ENCODE measurements around the gene HACL1. TPM values are rescaled to one million over a fixed set of nuclear protein-coding genes. Genes with fewer than 3 reads are reported as not detected.

The HACL1 gene
- total RNA-seq = 45.2 TPM

GRCh38 chr3:15601399-15602145, at the start of gene HACL1, which contains the start of gene BTD:
Gene HACL1 (minus strand): TSS chr3:15601569. CDS start chr3:15601463, 106 bp downstream.
Gene BTD (plus strand): TSS chr3:15601745. CDS start chr3:15635440, 33,695 bp downstream.
- DNase-seq (ENCODE audit: low spot score) (peak; percentile 98), ATAC-seq (peak; percentile 85)

- ATAC-seq (no peak), DNase-seq (ENCODE audit: low spot score) (no peak)
Observed at GRCh38 chr3:15649858-15650257, 48.5 kb upstream of the HACL1 start.

- DNase-seq (ENCODE audit: low spot score) = no peak
- peak; percentile 48 for ATAC-seq
Observed at GRCh38 chr3:15649341-15649740, 48.0 kb upstream of the HACL1 start.

GRCh38 chr3:15647611-15648167, 46.3 kb upstream of the HACL1 start:
- DNase-seq (ENCODE audit: low spot score) = no peak
- ATAC-seq = no peak

- ATAC-seq (no peak), DNase-seq (ENCODE audit: low spot score) (no peak)
Observed at GRCh38 chr3:15646851-15647511, 45.6 kb upstream of the HACL1 start.

- ATAC-seq (no peak), DNase-seq (ENCODE audit: low spot score) (no peak)
Observed at GRCh38 chr3:15645740-15646501, 44.6 kb upstream of the HACL1 start.

GRCh38 chr3:15645246-15645645, 43.9 kb upstream of the HACL1 start:
- ATAC-seq (no peak), DNase-seq (ENCODE audit: low spot score) (no peak)

- DNase-seq (ENCODE audit: low spot score) = no peak
- no peak for ATAC-seq
Observed at GRCh38 chr3:15638891-15639262, 37.5 kb upstream of the HACL1 start.

GRCh38 chr3:15638193-15638890, 37.0 kb upstream of the HACL1 start:
- ATAC-seq = no peak
- DNase-seq (ENCODE audit: low spot score) = no peak

- DNase-seq (ENCODE audit: low spot score) = no peak
- ATAC-seq = no peak
Observed at GRCh38 chr3:15637131-15637951, 36.0 kb upstream of the HACL1 start.

- DNase-seq (ENCODE audit: low spot score) (no peak), ATAC-seq (peak; percentile 22)
Observed at GRCh38 chr3:15636028-15636709, 34.8 kb upstream of the HACL1 start.

- DNase-seq (ENCODE audit: low spot score) = no peak
Observed at GRCh38 chr3:15635121-15635661, 33.8 kb upstream of the HACL1 start.

GRCh38 chr3:15634671-15635070, 33.3 kb upstream of the HACL1 start:
- ATAC-seq = no peak
- no peak for DNase-seq (ENCODE audit: low spot score)

More at GRCh38 chr3:15635121-15635661, 33.8 kb upstream of the HACL1 start:
- ATAC-seq = no peak

GRCh38 chr3:15633766-15634598, 32.6 kb upstream of the HACL1 start:
- ATAC-seq (peak; percentile 84), DNase-seq (ENCODE audit: low spot score) (peak; percentile 83)

GRCh38 chr3:15633159-15633558, 31.8 kb upstream of the HACL1 start:
- DNase-seq (ENCODE audit: low spot score) (no peak), ATAC-seq (no peak)

GRCh38 chr3:15632212-15632580, 30.8 kb upstream of the HACL1 start:
- DNase-seq (ENCODE audit: low spot score) (no peak), ATAC-seq (no peak)

- no peak for ATAC-seq
- DNase-seq (ENCODE audit: low spot score) = no peak
Observed at GRCh38 chr3:15631426-15632211, 30.2 kb upstream of the HACL1 start.

Data from left lobe of liver (tissue), 2 donors.